ENCODE results near the gene RANBP1. TPM values are rescaled to one million over a fixed set of nuclear protein-coding genes. Genes with fewer than 3 reads are reported as not detected.

RANBP1 gene
- polyA plus RNA-seq, 1 donor (not counting 4 experiments of a cell fraction or from before 2014, with no cell fraction given): 193 TPM

DNA sequence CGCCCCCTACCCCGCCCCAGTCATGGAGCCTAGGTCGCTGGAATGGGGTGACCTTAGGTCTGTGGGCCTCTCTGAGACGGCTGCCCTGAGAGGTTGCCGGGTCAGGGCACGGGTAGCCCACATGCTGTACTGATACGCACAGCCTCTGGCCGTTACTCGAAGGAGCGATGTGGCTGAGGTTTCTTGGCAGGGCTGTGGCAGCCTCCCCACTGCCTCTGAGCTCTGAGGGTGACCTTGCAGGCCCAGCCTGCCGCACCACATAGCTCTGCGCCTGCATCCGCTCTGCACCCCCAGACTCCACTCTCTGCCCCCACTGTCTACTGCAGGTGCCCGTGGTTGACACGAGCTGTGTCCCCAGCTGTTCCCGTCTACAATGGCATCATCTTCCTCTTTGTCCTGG is 23.0 kb downstream of the RANBP1 start:
- H3K9ac ChIP-seq (ENCODE audit: control insufficient read depth, extremely low read depth, insufficient read depth, low read length): no peak overlapping the region
- DNase-seq (ENCODE audit: low read depth, low spot score): no peak
- no peak for FAIRE-seq
- no peak overlapping the region for H2AFZ ChIP-seq (ENCODE audit: control insufficient read depth, low read length)
- dilution Hi-C loops (cut with MboI; ENCODE audit: extremely low pct_ligation_motif_present, low sequenced_read_pairs): no loop called here
- peaks cover 5% of the 10 kb centered on the region for H3K4me1 ChIP-seq (ENCODE audit: control insufficient read depth, extremely low read depth, insufficient read depth, low read length)
- no peak overlapping the region for H3K4me3 ChIP-seq (ENCODE audit: control insufficient read depth in 2 of 3, extremely low read depth in 1 of 3, insufficient read depth in 2 of 3, low read depth in 1 of 3, low read length in 3 of 3)
- TF ChIP-seq, protein P1, sequence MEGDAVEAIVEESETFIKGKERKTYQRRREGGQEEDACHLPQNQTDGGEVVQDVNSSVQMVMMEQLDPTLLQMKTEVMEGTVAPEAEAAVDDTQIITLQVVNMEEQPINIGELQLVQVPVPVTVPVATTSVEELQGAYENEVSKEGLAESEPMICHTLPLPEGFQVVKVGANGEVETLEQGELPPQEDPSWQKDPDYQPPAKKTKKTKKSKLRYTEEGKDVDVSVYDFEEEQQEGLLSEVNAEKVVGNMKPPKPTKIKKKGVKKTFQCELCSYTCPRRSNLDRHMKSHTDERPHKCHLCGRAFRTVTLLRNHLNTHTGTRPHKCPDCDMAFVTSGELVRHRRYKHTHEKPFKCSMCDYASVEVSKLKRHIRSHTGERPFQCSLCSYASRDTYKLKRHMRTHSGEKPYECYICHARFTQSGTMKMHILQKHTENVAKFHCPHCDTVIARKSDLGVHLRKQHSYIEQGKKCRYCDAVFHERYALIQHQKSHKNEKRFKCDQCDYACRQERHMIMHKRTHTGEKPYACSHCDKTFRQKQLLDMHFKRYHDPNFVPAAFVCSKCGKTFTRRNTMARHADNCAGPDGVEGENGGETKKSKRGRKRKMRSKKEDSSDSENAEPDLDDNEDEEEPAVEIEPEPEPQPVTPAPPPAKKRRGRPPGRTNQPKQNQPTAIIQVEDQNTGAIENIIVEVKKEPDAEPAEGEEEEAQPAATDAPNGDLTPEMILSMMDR (optimal IDR thresholded peaks at IDR 0.05 in 1 of 3, IDR thresholded peaks at IDR 0.05 in 1 of 3, conservative IDR thresholded peaks at IDR 0.05 in 1 of 3; ENCODE audit: extremely low read depth in 1 of 3, insufficient read depth in 2 of 3, low read length in 3 of 3): no peak
- TF ChIP-seq EZH2 (IDR thresholded peaks at IDR 0.05; ENCODE audit: low read length): no peak
- H3K4me2 ChIP-seq (ENCODE audit: control insufficient read depth, extremely low read depth, insufficient read depth, low read depth, low read length): no peak overlapping the region
- H3K27me3 ChIP-seq (ENCODE audit: control insufficient read depth, extremely low read depth, insufficient read depth, low read length): no peaks in the 10 kb centered on the region
- peaks cover 9 to 23% of the 10 kb centered on the region in 2 experiments for H3K36me3 ChIP-seq (ENCODE audit: control insufficient read depth in 2 of 2, extremely low read depth in 1 of 2, insufficient read depth in 2 of 2, low read length in 2 of 2)
- H3K27ac ChIP-seq (ENCODE audit: control insufficient read depth, insufficient read depth, low read length): no peak overlapping the region
- no peaks in the 10 kb centered on the region for H3K9me1 ChIP-seq (ENCODE audit: control insufficient read depth, extremely low read depth, insufficient read depth, low read length)
- H3K79me2 ChIP-seq (ENCODE audit: control insufficient read depth, insufficient read depth, low read length): peaks cover 54% of the 10 kb centered on the region
- H3K9me3 ChIP-seq (ENCODE audit: control insufficient read depth, low read depth, low read length): no peaks in the 10 kb centered on the region
- peaks cover 30% of the 10 kb centered on the region for H4K20me1 ChIP-seq (ENCODE audit: control insufficient read depth, extremely low read depth, insufficient read depth, low read length)

DNA sequence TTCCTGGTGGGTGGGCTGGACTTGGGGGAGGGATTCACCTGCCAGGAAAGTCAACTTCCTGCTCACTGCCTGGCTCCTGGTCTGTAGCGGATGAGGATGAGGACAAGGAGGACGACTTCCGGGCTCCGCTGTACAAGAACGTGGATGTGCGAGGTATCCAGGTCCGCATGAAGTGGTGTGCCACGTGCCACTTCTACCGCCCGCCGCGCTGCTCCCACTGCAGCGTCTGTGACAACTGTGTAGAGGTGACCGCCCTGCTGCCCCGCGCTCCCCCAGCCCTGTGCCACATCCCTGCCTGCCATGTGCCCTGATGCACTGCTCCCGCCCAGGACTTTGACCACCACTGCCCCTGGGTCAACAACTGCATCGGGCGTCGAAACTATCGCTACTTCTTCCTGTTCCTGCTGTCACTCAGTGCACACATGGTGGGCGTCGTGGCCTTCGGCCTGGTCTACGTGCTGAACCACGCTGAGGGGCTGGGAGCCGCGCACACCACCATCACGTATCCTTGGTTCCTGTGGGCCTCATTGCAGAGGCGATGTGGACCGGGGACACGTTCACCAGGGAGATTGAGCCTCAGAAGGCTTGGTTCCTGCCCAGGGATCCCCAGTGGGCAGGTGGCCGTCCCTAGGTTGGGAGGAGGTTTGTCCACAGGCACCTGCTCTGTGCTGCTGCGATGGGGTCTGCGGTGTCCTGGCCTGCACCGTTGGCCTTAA is 23.6 kb downstream of the RANBP1 start:
- FAIRE-seq: no peak
- H3K4me3 ChIP-seq (ENCODE audit: control insufficient read depth in 2 of 3, extremely low read depth in 1 of 3, insufficient read depth in 2 of 3, low read depth in 1 of 3, low read length in 3 of 3): no peak overlapping the region
- no peak overlapping the region for H2AFZ ChIP-seq (ENCODE audit: control insufficient read depth, low read length)
- no peak overlapping the region for H3K4me2 ChIP-seq (ENCODE audit: control insufficient read depth, extremely low read depth, insufficient read depth, low read depth, low read length)
- H3K36me3 ChIP-seq (ENCODE audit: control insufficient read depth in 2 of 2, extremely low read depth in 1 of 2, insufficient read depth in 2 of 2, low read length in 2 of 2): peaks cover 9 to 25% of the 10 kb centered on the region in 2 experiments
- H3K79me2 ChIP-seq (ENCODE audit: control insufficient read depth, insufficient read depth, low read length): peaks cover 47% of the 10 kb centered on the region
- H3K9ac ChIP-seq (ENCODE audit: control insufficient read depth, extremely low read depth, insufficient read depth, low read length): no peak overlapping the region
- peaks cover 23% of the 10 kb centered on the region for H4K20me1 ChIP-seq (ENCODE audit: control insufficient read depth, extremely low read depth, insufficient read depth, low read length)
- H3K4me1 ChIP-seq (ENCODE audit: control insufficient read depth, extremely low read depth, insufficient read depth, low read length): peaks cover 3% of the 10 kb centered on the region
- H3K27ac ChIP-seq (ENCODE audit: control insufficient read depth, insufficient read depth, low read length): no peak overlapping the region
- no peaks in the 10 kb centered on the region for H3K27me3 ChIP-seq (ENCODE audit: control insufficient read depth, extremely low read depth, insufficient read depth, low read length)
- dilution Hi-C loops (cut with MboI; ENCODE audit: extremely low pct_ligation_motif_present, low sequenced_read_pairs): no loop called here
- no peaks in the 10 kb centered on the region for H3K9me1 ChIP-seq (ENCODE audit: control insufficient read depth, extremely low read depth, insufficient read depth, low read length)
- H3K9me3 ChIP-seq (ENCODE audit: control insufficient read depth, low read depth, low read length): no peaks in the 10 kb centered on the region
- TF ChIP-seq, protein P1 (optimal IDR thresholded peaks at IDR 0.05 in 1 of 3, IDR thresholded peaks at IDR 0.05 in 1 of 3, conservative IDR thresholded peaks at IDR 0.05 in 1 of 3; ENCODE audit: extremely low read depth in 1 of 3, insufficient read depth in 2 of 3, low read length in 3 of 3): no peak
- TF ChIP-seq EZH2 (IDR thresholded peaks at IDR 0.05; ENCODE audit: low read length): no peak
- DNase-seq (ENCODE audit: low read depth, low spot score): no peak

Measured in keratinocyte (primary cell).